Neural cell (in vitro differentiated cells): Measurements from ENCODE around the gene NSMCE1.
A peak's percentile ranks its signal among the peaks of the same experiment; 100 is the strongest.

Experiments used
- EZH2 ChIP-seq: fragments of 200-600, 300-800 bp; shearing (Covaris generic), sonication (generic); IDR thresholded peaks from 2 replicates; pipeline ENCODE4 v1.6.1; 2014; ENCODE audit warnings: antibody characterized with exemption, low read length, borderline replicate concordance, mild to moderate bottlenecking; ENCODE audit not compliant: insufficient read depth, poor library complexity, severe bottlenecking
- POLR2AphosphoS5 ChIP-seq: IDR thresholded peaks from 2 replicates; pipeline ENCODE4 v1.6.1; 2012
- TAF1 ChIP-seq: IDR thresholded peaks from 2 replicates; pipeline ENCODE4 v1.6.1; 2012; ENCODE audit warnings: low read depth
- TF ChIP-seq, protein P1 (sequence below): fragments of 450-650 bp; IDR thresholded peaks from 2 replicates; pipeline ENCODE4 v1.5.1; 2014; ENCODE audit warnings: antibody characterized with exemption, mild to moderate bottlenecking, moderate library complexity; ENCODE audit not compliant: poor library complexity, severe bottlenecking
- TF ChIP-seq, protein P2 (sequence below): IDR thresholded peaks from 2 replicates; pipeline ENCODE4 v1.6.1; 2012; ENCODE audit warnings: borderline replicate concordance

DNA sequence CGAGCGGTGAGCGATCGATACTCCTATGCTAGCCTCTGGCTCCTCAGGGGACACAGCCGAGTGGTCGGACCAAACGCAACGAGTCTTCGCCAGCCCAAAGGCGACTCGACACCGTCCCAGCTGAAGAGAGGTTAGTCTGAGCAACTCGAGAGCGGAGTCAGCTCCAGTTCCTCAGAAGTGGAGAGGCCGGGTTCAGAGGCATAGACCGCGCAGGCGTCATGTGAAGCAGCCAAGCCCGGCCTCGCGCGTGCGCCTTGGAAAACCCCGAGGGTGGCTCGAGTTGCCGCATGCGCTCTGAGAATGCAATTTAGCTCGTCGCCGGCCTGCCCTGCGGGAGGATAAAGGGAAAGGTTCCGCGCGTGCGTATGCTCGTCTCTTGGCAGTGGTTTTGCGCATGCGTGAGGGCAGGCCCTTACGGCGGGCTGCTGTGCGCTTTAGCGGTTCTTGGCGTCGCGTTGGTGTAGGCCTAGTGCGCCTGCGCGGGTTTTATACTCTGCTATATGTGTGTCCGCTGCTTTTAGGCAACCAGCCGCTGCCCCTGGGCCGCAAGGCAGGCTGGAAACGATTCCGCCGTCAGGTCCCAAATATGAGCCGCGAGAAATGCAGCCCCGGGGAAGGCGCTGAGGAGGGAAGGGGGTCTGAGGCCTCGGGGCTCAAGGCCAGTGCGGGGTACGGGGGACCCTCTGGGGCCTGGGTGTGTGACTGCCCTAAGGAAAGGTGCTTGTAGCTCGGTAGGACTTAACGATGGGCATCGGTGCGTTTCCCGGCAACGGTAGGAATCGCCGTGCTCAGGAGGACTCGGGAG is 64.9 kb downstream of the NSMCE1 start, which contains the start of gene KDM8:
- TF ChIP-seq POLR2AphosphoS5 (peak; percentile 94), TAF1 (peak; percentile 19), EZH2 (no peak)
- TF ChIP-seq, protein P1, sequence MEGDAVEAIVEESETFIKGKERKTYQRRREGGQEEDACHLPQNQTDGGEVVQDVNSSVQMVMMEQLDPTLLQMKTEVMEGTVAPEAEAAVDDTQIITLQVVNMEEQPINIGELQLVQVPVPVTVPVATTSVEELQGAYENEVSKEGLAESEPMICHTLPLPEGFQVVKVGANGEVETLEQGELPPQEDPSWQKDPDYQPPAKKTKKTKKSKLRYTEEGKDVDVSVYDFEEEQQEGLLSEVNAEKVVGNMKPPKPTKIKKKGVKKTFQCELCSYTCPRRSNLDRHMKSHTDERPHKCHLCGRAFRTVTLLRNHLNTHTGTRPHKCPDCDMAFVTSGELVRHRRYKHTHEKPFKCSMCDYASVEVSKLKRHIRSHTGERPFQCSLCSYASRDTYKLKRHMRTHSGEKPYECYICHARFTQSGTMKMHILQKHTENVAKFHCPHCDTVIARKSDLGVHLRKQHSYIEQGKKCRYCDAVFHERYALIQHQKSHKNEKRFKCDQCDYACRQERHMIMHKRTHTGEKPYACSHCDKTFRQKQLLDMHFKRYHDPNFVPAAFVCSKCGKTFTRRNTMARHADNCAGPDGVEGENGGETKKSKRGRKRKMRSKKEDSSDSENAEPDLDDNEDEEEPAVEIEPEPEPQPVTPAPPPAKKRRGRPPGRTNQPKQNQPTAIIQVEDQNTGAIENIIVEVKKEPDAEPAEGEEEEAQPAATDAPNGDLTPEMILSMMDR = no peak
- TF ChIP-seq, protein P2, sequence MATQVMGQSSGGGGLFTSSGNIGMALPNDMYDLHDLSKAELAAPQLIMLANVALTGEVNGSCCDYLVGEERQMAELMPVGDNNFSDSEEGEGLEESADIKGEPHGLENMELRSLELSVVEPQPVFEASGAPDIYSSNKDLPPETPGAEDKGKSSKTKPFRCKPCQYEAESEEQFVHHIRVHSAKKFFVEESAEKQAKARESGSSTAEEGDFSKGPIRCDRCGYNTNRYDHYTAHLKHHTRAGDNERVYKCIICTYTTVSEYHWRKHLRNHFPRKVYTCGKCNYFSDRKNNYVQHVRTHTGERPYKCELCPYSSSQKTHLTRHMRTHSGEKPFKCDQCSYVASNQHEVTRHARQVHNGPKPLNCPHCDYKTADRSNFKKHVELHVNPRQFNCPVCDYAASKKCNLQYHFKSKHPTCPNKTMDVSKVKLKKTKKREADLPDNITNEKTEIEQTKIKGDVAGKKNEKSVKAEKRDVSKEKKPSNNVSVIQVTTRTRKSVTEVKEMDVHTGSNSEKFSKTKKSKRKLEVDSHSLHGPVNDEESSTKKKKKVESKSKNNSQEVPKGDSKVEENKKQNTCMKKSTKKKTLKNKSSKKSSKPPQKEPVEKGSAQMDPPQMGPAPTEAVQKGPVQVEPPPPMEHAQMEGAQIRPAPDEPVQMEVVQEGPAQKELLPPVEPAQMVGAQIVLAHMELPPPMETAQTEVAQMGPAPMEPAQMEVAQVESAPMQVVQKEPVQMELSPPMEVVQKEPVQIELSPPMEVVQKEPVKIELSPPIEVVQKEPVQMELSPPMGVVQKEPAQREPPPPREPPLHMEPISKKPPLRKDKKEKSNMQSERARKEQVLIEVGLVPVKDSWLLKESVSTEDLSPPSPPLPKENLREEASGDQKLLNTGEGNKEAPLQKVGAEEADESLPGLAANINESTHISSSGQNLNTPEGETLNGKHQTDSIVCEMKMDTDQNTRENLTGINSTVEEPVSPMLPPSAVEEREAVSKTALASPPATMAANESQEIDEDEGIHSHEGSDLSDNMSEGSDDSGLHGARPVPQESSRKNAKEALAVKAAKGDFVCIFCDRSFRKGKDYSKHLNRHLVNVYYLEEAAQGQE = no peak
